GM12891 (cell line): ENCODE measurements around the gene EEIG1.

ENCODE experiments used
- POLR2A ChIP-seq: IDR thresholded peaks from 2 replicates; pipeline ENCODE4 v1.6.1; 2011; ENCODE audit warnings: low read depth, low read length, control low read depth
- POLR2AphosphoS5 ChIP-seq: IDR thresholded peaks from 2 replicates; pipeline ENCODE4 v1.6.1; 2011; ENCODE audit warnings: low read depth, low read length, control low read depth
- POU2F2 ChIP-seq: IDR thresholded peaks from 2 replicates; pipeline ENCODE4 v1.6.1; 2011; ENCODE audit warnings: low read depth, mild to moderate bottlenecking, control low read depth, low read length, moderate library complexity
- SPI1 ChIP-seq: IDR thresholded peaks from 2 replicates; pipeline ENCODE4 v1.6.1; 2011; ENCODE audit warnings: low read depth, low read length, control low read depth
- TAF1 ChIP-seq: IDR thresholded peaks from 2 replicates; pipeline ENCODE4 v1.6.1; 2011; ENCODE audit warnings: low read depth, low read length, control low read depth

DNA sequence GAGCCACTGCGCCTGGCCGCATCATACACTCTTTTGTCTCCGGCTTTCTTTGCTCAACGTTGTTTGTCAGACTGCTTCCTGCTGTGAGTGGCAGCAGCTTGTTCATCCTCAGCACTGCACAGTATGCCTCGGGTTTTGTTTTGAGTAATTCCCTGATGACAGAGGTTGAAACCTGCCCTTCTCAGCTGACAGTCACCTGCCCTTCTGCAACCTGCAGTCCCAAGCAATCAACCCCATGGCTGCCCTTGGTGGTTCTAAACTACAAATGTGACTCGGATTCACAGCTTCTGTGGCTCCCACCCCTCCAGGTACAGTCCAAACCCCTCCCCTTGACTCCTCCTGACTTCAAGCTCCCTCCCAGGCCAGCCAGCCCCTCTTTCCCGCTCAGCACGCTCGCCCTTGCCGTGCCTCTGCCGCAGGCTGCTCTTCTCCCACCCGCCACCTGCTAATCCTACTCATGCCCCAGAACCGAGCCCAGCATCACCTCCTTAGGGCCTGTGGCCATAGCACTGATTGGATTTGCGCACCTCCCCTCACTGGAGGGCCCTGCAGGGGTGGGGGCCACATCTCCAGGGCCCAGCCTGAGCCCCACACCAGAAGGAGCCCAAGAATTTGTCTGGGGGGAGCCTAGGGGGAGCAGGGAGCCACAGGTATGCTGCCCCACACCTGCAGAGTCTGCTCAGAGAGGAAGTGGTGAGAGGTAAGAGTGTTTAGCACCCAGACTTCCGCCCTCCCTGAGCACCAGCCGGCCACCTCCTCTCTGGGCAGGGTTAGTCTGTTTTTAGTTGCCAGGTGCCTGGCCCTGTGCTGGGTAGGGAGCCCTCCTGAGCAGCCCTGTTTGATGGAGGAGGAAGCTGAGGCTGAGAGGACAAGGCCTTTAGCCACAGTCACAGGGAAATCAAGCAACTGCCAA lies 10.1 kb downstream of the EEIG1 start:
- TF ChIP-seq POLR2A: no peak
- TF ChIP-seq TAF1: 0 out of 2 replicates have a peak, but pooled peaks have one; percentile 20
- no peak for TF ChIP-seq POLR2AphosphoS5
- peak; percentile 80 for TF ChIP-seq SPI1
- TF ChIP-seq POU2F2: no peak
